Ascending aorta (tissue), 2 donors: ENCODE measurements around the gene AKAP6. TPM values are rescaled to one million over a fixed set of nuclear protein-coding genes. Genes with fewer than 3 reads are reported as not detected.

ENCODE experiments used
- DNase-seq, 2 donors: peaks; one replicate each; pipeline ENCODE4 v3.0.0-alpha.2; 2019; ENCODE audit warnings: low spot score in 2 of 2
- H3K27ac ChIP-seq, 2 donors: fragments of 200-600 bp; sonication (generic); one replicate each; pipeline ENCODE4 v1.5.1; 2016 to 2017; ENCODE audit warnings: mild to moderate bottlenecking in 1 of 2
- H3K27me3 ChIP-seq: fragments of 200-600 bp; sonication (generic); one replicate; pipeline ENCODE4 v1.5.1; 2017
- H3K36me3 ChIP-seq, 2 donors: fragments of 200-600 bp; sonication (generic); one replicate each; pipeline ENCODE4 v1.5.1; 2016
- H3K4me1 ChIP-seq, 2 donors: fragments of 200-600 bp; sonication (generic); one replicate each; pipeline ENCODE4 v1.5.1; 2016 to 2017; ENCODE audit warnings: mild to moderate bottlenecking in 1 of 2
- H3K4me3 ChIP-seq, 2 donors: fragments of 200-600 bp; sonication (generic); one replicate each; pipeline ENCODE4 v1.5.1; 2016 to 2017; ENCODE audit warnings: mild to moderate bottlenecking in 1 of 2
- H3K9me3 ChIP-seq, 2 donors: fragments of 200-600 bp; sonication (generic); one replicate each; pipeline ENCODE4 v1.5.1; 2016
- CTCF ChIP-seq, 3 experiments: fragments of 200-600 bp in 2 of 3; fragments of 450-650 bp in 1 of 3; sonication (generic) in 2 of 3; IDR thresholded peaks; one replicate each; pipeline ENCODE4 v1.5.1; 2016 to 2019; ENCODE audit warnings: antibody characterized with exemption in 3 of 3, mild to moderate bottlenecking in 1 of 3, moderate library complexity in 1 of 3
- intact Hi-C: fragments of 100-400 bp; cut with DNase I; formaldehyde crosslinking; loops from one replicate; pipeline ENCODE4 v1.15.1; 2023
- total RNA-seq: library from RNA; depleted of rRNA; stranded (reverse); fragments of >200 nt; gene quantifications from one replicate; pipeline ENCODE4 v1.1.0, GENCODE V29; 2016

The AKAP6 gene
- total RNA-seq, 1 donor from 2014 or later, result 21.1 TPM

- H3K27me3 ChIP-seq, result no peaks in the 10 kb centered on the region
- peaks cover 0 to 12% of the 10 kb centered on the region in 2 donors for H3K4me1 ChIP-seq
- no peak for DNase-seq
- no peak overlapping the region for H3K27ac ChIP-seq
- intact Hi-C loops, result no loop called here
- H3K36me3 ChIP-seq, result no peaks in the 10 kb centered on the region
- no peak for TF ChIP-seq CTCF (IDR thresholded peaks at IDR 0.05)
- H3K9me3 ChIP-seq, result no peaks in the 10 kb centered on the region
- H3K4me3 ChIP-seq, result no peak overlapping the region
These were observed 90.3 kb downstream of the AKAP6 start for GRCh38 chr14:32419429-32419828.

DNA sequence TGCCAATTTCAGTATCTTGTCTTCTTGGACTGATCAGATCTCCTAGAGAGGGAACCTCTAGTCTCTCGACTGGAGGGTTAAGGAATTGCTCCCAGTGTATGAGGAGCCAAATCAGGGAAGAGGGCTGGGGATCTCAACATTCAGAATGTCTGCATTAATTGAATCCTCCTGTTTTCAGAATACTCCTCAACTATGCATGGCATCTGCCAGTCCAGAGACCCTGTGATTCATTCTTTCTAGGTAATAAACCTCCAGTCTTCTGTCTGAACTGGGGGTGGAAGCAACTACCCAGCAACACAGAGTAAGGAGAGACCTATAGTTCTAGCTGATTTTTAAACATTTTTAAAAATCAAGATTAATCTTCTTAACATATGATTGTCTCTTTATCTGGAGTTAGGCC, 92.7 kb downstream of the AKAP6 start:
- no peaks in the 10 kb centered on the region for H3K27me3 ChIP-seq
- no peaks in the 10 kb centered on the region for H3K9me3 ChIP-seq
- no peaks in the 10 kb centered on the region for H3K36me3 ChIP-seq
- no peak overlapping the region for H3K4me3 ChIP-seq
- intact Hi-C loops, result no loop called here
- DNase-seq, result no peak
- H3K4me1 ChIP-seq, result peaks cover 0 to 12% of the 10 kb centered on the region in 2 donors
- no peak for TF ChIP-seq CTCF (IDR thresholded peaks at IDR 0.05)
- no peak overlapping the region for H3K27ac ChIP-seq

GRCh38 chr14:32422440-32422839, 93.3 kb downstream of the AKAP6 start:
- DNase-seq, result no peak
- H3K4me3 ChIP-seq, result no peak overlapping the region
- intact Hi-C loops, result no loop called here
- TF ChIP-seq CTCF (IDR thresholded peaks at IDR 0.05), result no peak
- no peaks in the 10 kb centered on the region for H3K36me3 ChIP-seq
- no peak overlapping the region for H3K27ac ChIP-seq
- no peaks in the 10 kb centered on the region for H3K27me3 ChIP-seq
- no peaks in the 10 kb centered on the region for H3K9me3 ChIP-seq
- H3K4me1 ChIP-seq, result peaks cover 0 to 9% of the 10 kb centered on the region in 2 donors

DNA sequence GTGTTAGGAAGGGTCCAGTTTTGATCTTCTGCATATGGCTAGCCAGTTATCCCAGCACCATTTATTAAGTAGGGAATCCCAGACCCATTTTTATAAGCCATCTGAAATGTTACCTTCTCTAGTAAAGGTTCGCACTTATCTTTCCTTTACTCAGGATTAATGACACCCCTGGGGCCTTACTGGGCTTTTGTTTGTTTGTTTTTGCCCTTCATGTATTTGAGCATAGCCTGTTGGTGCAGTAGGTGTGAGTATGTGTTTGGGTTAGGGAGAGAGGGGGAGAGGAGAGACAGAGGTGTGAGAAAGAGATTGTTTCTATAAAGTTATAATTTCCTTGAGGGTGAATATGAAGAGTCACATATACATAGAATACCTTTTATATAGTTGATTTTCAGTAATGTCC, 96.9 kb downstream of the AKAP6 start:
- Histone ChIP-seq H3K36me3 (no peaks in the 10 kb centered on the region), H3K4me3 (no peak overlapping the region), H3K27ac (no peak overlapping the region), H3K27me3 (no peaks in the 10 kb centered on the region), H3K9me3 (no peaks in the 10 kb centered on the region), H3K4me1 (peaks cover 0 to 4% of the 10 kb centered on the region in 2 donors)
- TF ChIP-seq CTCF (IDR thresholded peaks at IDR 0.05), result no peak
- intact Hi-C loops, result no loop called here
- no peak for DNase-seq

DNA sequence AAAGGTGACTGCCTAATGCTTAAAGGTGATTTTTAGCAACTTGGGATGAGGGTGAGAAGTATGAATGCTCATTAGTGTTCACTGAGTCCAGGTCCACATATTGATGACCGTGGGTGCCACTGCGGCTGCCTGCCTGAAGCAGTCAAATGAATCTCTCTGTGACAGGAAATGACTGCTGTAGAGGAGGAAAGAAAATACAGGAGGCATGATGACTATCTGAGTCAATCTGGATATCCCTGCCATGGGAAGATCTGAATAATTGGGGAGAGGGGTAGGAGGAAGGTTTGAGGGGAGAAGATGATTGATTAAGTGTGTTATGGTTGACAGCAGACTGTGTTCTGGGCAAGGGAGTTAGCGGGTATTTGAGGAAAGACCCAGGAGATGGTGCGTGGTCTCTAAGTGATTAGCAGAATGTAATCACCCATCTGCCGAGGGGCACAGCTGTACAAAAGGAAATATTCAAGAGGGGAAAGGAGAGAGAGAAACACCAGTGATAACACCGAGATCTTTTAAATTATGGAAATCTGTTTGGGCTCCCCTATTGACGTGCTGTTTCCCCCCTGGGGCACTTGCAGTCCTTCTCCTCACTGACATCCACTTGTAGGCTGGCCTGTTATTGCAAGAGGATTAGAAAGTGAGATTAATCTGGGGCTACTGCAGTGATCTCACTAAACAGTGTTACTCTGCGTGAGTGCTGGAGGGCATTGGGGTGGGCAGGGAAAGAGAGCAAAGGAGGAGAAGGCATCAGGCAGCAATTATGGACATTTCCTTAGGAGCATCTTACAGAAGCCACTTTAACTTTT, 97.7 kb downstream of the AKAP6 start:
- Histone ChIP-seq H3K27me3 (no peaks in the 10 kb centered on the region), H3K9me3 (no peaks in the 10 kb centered on the region), H3K4me3 (no peak overlapping the region), H3K36me3 (no peaks in the 10 kb centered on the region), H3K4me1 (peaks cover 0 to 4% of the 10 kb centered on the region in 2 donors), H3K27ac (no peak overlapping the region)
- no peak for DNase-seq
- no peak for TF ChIP-seq CTCF (IDR thresholded peaks at IDR 0.05)
- intact Hi-C loops, result no loop called here
